Kidney tubule cell (primary cell): ENCODE measurements around the gene MPRIP.
"Not testable (repeated sequence)": the region's sequence is repeated elsewhere in the genome, so short reads cannot be mapped to it uniquely, and the experiment has no call there.

Experiments
- DNase-seq: peaks from one replicate; pipeline ENCODE4 v3.0.0-alpha.2; 2018; ENCODE audit warnings: low spot score

Gene MPRIP

GRCh38 chr17:17168401-17168800, 126.1 kb downstream of the MPRIP start:
- no peak for DNase-seq

GRCh38 chr17:17169396-17169795, 127.1 kb downstream of the MPRIP start:
- no peak for DNase-seq

- no peak for DNase-seq
Observed at GRCh38 chr17:17170346-17170985, 128.2 kb downstream of the MPRIP start.

- DNase-seq = no peak
Observed at GRCh38 chr17:17171186-17171585, 128.9 kb downstream of the MPRIP start.

GRCh38 chr17:17172001-17172939, 130.0 kb downstream of the MPRIP start:
- DNase-seq = no peak

GRCh38 chr17:17172990-17173389, 130.7 kb downstream of the MPRIP start:
- no peak for DNase-seq

GRCh38 chr17:17173921-17174320, 131.7 kb downstream of the MPRIP start:
- DNase-seq = no peak

GRCh38 chr17:17175340-17175739, 133.1 kb downstream of the MPRIP start:
- DNase-seq = no peak

- DNase-seq = no peak
Observed at GRCh38 chr17:17175917-17176316, 133.7 kb downstream of the MPRIP start.

- no peak for DNase-seq
Observed at GRCh38 chr17:17176341-17176740, 134.1 kb downstream of the MPRIP start.

GRCh38 chr17:17177176-17177575, 134.9 kb downstream of the MPRIP start:
- DNase-seq = no peak

- DNase-seq = peak; percentile 10
Observed at GRCh38 chr17:17179371-17179827, 137.1 kb downstream of the MPRIP start.

GRCh38 chr17:17180141-17180603, 137.9 kb downstream of the MPRIP start:
- no peak for DNase-seq

- no peak for DNase-seq
Observed at GRCh38 chr17:17180741-17181525, 138.7 kb downstream of the MPRIP start.

- DNase-seq = no peak
Observed at GRCh38 chr17:17181666-17182597, 139.7 kb downstream of the MPRIP start.

- no peak for DNase-seq
Observed at GRCh38 chr17:17182598-17183136, 140.4 kb downstream of the MPRIP start.

- DNase-seq = no peak
Observed at GRCh38 chr17:17183744-17184143, 141.5 kb downstream of the MPRIP start.

GRCh38 chr17:17184985-17185757, 142.9 kb downstream of the MPRIP start:
- DNase-seq = not testable (repeated sequence)

GRCh38 chr17:17186051-17186450, 143.8 kb downstream of the MPRIP start:
- DNase-seq = no peak
